GM18502 (cell line): ENCODE data around the gene SPIRE1.
A peak's percentile ranks its signal among the peaks of the same experiment; 100 is the strongest.

Experiments
- ATAC-seq: cut with Tn5 transposase; IDR thresholded peaks from one replicate; pipeline ENCODE4 v1.9.1; 2021; ENCODE audit warnings: mild to moderate bottlenecking; ENCODE audit not compliant: unreplicated experiment, poor library complexity

SPIRE1 gene

GRCh38 chr18:12604445-12605007 is 53.4 kb downstream of the SPIRE1 start:
- ATAC-seq, result no peak

GRCh38 chr18:12599966-12600365 is 57.9 kb downstream of the SPIRE1 start:
- ATAC-seq, result no peak

- no peak for ATAC-seq
Observed at GRCh38 chr18:12599543-12599942, 58.4 kb downstream of the SPIRE1 start.

- no peak for ATAC-seq
Observed at GRCh38 chr18:12598181-12598930, 59.6 kb downstream of the SPIRE1 start.

GRCh38 chr18:12597760-12598159 is 60.1 kb downstream of the SPIRE1 start:
- ATAC-seq, result no peak

- ATAC-seq, result no peak
Observed at GRCh38 chr18:12595571-12596255, 62.2 kb downstream of the SPIRE1 start.

DNA sequence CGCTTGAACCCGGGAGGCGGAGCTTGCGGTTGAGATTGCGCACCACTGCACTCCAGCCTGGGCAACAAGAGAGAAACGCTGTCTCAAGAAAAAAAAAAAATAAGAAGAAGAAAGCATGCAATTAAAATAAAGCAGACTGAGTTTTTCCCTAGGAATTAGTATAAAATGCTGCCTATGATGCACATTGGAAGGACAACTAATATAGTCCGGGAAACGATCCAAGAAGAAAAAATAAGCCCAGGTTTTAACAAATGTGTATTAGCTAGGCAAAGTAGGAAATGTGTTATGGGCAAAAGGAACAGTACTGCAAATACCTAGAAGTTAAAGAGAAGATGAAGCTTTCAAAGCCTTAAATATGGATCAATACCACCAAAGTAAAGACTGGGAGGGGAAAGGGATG is 64.0 kb downstream of the SPIRE1 start:
- ATAC-seq, result no peak

GRCh38 chr18:12592597-12593127 is 65.2 kb downstream of the SPIRE1 start:
- ATAC-seq, result no peak

GRCh38 chr18:12589448-12589847 is 68.5 kb downstream of the SPIRE1 start:
- ATAC-seq, result no peak

DNA sequence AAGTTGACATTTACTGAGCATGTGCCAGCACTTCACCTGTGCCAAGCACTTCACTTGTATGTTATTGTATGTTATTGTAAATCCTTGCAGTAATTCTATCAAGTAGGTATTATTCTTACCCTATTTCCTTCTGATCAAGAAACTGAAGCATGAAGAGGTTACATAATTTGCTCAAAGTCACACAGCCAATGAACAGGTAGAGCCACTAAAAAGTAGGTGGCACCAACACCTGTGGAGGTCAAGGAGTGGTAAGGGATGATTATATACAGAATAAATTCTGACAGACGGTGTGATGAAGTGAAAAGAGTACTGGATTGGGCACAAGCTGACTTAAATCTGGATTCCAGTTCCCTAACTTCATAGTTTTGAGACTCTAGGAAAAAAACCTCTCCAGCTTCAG is 71.0 kb downstream of the SPIRE1 start:
- ATAC-seq, result no peak

DNA sequence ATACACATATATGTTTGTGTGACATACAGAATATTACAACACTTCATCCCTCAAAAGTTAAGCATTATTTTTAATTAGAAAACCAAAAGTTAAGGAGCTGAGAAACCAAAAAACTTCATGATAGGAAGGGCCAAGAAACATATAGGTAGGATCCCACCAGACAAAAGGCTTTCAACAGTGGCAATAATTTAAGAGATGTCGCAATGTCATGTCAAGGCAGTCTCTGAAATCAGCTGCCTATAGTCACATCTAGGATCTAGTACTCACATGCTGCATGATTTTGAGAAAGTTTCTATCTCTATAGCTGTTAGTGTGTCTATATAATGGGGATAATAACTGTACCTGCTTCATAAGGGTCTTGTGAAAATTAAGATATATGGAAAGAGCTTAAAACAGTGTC is 72.7 kb downstream of the SPIRE1 start:
- no peak for ATAC-seq

- ATAC-seq, result no peak
Observed at GRCh38 chr18:12580630-12581342, 77.1 kb downstream of the SPIRE1 start.

GRCh38 chr18:12579775-12580174 is 78.1 kb downstream of the SPIRE1 start:
- peak; percentile 61 for ATAC-seq

- ATAC-seq, result no peak
Observed at GRCh38 chr18:12577848-12578247, 80.1 kb downstream of the SPIRE1 start.

DNA sequence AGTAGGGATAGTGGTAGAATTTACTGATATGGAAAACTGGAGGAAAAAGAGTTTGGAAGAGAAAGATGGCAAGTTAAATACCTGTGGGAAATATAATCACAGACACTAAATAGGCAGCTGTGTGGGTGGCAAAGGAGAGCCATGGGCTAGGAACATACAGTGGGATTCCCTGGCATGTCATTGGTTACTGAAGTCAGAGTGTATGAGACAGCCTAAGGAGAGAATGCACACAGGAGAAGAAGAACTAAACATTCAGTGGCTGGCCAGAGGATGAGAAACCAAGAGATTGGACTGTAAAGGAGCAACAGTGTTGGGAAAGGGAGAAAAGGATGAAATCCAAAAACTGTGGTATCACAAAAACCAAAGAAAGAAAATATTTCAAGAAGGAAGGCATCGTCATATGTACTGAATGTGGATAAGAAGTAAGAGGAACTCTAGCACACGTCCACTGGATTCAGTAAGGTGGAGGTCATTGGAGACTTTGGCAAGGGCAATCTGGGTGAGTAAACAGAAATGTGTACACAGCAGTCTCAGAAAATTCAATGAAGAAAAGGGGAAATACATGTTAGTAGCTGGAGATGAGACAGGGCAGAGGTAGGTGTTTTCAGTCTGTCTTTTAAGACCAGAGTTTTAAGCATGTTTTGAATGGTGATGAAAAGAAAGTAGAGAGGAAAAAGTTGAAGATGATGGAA is 83.3 kb downstream of the SPIRE1 start:
- no peak for ATAC-seq

DNA sequence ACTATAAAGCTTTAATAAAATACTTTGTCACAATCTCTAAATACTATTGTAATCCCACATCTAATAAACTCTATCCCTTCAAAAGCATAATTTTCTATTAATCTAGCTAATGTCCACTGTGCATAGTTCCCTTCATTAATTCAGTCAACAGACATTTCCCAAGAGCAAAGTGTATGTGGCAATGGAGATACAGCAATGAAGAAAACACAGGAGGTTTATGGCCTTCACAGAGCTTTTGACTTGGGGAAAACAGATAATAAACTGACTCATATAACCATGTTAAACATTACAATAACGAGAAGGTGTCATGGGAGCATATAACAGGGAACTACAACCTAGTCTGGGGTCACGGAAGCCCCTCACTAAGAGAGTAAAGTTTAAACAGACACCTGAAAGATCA is 86.3 kb downstream of the SPIRE1 start:
- ATAC-seq, result no peak

DNA sequence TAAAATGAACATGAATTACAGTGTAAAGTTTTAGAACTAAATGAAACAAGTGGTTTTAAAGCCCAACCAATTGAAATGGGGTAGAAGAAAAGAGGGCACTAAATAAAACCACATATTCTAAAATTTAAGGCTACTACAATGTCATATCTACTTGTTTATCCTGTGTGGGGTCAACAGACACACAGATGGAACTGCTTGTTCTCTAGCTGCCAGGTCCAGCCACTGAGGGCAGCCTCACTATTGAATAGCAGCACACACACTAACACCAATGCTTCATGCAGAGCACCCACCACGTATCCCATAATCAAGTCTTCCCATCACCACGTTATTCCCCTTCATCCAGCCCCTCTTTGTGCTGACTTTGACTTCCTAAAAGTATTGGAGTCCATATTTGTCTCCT is 88.1 kb downstream of the SPIRE1 start:
- ATAC-seq, result no peak

GRCh38 chr18:12567849-12568248 is 90.1 kb downstream of the SPIRE1 start:
- ATAC-seq, result no peak

- no peak for ATAC-seq
Observed at GRCh38 chr18:12564861-12565260, 93.0 kb downstream of the SPIRE1 start.

- no peak for ATAC-seq
Observed at GRCh38 chr18:12564378-12564777, 93.5 kb downstream of the SPIRE1 start.
